Right renal pelvis (tissue), 4 donors: ENCODE data around the gene CYP4F22. TPM values are rescaled to one million over a fixed set of nuclear protein-coding genes. Genes with fewer than 3 reads are reported as not detected.
"Not testable (repeated sequence)": the region's sequence is repeated elsewhere in the genome, so short reads cannot be mapped to it uniquely, and the experiment has no call there.

ENCODE experiments used
- DNase-seq, 4 donors: peaks; one replicate each; pipeline ENCODE4 v3.0.0-alpha.2; 2013; ENCODE audit warnings: low read depth in 4 of 4, low spot score in 3 of 4, missing footprints in 1 of 4
- polyA plus RNA-seq, 4 donors: library from polyadenylated mRNA; unstranded; fragments of 120-200 nt; gene quantifications; one replicate each; pipeline ENCODE4 v1.2.1, GENCODE V29; 2013; ENCODE audit not compliant: insufficient read length in 4 of 4

Gene CYP4F22
- polyA plus RNA-seq, 4 donors = 0.19 to 1.1 (median 0.66) TPM; not detected in 1

DNA sequence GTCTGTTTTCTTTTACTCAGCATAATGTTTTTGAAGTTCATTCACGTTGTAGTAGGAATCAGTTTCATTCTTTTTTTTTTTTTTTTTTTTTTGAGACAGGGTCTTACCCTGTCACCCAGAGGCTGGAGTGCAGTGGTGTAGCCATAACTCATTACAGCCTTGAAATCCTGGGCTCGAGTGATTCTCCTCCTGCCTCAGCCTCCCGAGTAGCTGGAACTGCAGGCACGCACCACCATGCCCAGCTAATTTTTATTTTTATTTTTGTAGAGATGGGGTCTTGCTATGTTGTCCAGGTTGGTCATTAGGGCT is 25.2 kb downstream of the CYP4F22 start:
- not testable (repeated sequence) for DNase-seq

DNA sequence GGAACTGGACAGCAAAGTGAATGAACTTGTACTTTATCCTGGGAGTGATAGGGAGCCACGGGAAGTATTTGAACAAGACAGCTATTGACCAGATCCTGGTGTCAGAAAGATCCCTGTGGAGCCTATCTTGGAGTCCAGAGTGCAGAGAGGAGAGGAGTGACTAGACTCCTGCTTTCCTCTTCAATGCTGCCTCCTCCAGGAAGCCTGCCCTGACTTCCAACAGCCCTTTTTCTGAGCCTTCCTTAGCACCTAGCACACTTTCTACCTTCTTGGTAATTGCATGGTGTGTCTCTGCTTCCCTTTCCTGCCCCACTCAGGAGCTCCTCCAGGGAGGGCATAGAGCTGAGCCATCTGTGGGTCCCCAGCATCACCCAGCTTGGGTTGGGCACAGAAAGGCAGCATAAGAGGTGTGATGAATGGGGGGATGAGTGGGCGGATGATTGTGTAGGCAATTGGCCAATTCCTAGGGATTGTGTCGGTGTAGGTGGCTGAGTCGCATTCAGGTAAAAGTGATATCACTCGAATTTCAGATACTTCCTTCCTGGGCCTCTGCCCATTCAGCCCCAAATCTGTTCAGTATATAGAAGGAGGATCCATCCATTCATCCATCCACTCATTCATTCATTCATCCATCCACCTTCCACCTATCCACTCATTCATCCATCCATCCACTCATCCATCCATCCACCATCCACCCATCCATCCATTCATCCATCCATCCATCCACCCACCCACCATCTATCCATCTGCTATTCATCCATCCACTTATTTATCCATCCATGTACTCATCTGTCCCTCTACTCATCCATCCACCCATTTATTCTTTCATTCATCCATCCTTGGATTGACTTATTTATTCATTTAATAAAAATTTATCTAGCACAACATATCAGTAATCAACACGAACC is 26.9 kb downstream of the CYP4F22 start:
- no peak for DNase-seq

- DNase-seq = no peak
These were observed 28.0 kb downstream of the CYP4F22 start for GRCh38 chr19:15536350-15536749.

DNA sequence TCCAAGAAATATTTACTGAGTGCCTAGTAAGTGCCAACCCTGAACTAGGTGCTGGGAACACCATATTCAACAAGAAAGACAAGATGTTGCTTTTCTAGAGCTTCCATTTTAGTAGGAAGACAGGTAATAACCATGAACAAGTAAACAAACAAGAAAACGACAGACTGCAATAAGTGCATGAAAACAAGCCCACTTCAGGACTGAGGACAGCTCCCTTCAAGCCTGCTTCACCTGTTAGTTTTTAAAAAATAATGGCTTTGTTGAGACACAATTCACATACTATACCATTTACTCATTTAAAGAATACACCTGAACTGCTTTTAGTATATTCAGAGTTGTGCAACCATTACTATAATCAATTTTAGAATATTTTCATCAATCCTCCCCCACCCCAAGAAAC is 30.4 kb downstream of the CYP4F22 start:
- DNase-seq = no peak

GRCh38 chr19:15539638-15540037 is 31.3 kb downstream of the CYP4F22 start:
- no peak for DNase-seq

DNA sequence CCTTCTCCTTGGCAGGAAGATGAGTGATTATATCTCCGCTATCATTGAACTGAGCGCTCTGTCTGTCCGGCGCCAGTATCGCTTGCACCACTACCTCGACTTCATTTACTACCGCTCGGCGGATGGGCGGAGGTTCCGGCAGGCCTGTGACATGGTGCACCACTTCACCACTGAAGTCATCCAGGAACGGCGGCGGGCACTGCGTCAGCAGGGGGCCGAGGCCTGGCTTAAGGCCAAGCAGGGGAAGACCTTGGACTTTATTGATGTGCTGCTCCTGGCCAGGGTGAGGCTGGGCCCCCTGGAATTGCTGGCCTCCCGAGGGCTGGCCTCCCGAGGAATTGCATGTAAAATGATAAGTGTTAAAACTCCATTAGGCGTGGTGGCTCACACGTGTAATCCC is 32.1 kb downstream of the CYP4F22 start:
- no peak for DNase-seq

DNA sequence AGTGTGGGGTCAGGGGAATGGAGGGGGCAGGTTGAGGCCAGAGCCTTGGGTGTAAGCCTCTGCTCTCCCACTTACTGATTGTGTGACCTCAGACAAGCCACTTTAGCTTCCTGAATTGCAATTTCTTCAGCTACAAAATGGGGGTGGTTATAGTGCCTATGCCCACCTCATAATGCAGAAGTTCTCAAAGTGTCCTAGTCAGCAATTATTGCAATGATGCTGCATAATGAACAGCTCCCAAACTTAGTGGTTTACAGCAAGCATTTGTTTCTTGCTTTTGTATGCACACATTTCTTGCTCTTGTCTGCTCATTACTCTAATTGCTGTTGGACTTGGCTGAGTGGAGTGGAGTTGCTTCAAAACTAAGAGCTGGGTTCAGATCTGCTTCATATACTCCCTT is 36.0 kb downstream of the CYP4F22 start:
- DNase-seq = no peak

- DNase-seq = no peak
These were observed 36.6 kb downstream of the CYP4F22 start for GRCh38 chr19:15544970-15545369.

DNA sequence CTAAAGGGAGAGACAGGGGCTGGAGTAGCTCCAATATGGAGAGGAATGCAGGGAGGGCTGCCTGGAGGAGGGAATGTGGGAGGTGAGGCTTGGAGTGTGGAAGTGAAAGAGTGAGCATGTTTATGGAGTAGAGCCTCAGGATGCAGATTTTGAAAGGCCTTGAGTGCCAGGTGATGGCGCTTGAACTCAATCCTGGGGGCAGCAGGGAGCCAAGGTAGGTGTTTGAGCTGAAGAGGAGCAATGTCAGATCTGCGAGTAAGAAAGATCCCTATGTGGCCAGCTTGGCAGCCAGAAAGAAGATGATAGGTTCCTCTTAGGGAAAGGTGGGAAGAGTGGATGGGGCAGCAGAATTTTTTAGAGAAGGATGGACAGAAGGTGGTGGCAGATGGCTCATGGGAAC is 40.3 kb downstream of the CYP4F22 start:
- DNase-seq = no peak

- no peak for DNase-seq
These were observed 41.3 kb downstream of the CYP4F22 start for GRCh38 chr19:15549581-15549980.

DNA sequence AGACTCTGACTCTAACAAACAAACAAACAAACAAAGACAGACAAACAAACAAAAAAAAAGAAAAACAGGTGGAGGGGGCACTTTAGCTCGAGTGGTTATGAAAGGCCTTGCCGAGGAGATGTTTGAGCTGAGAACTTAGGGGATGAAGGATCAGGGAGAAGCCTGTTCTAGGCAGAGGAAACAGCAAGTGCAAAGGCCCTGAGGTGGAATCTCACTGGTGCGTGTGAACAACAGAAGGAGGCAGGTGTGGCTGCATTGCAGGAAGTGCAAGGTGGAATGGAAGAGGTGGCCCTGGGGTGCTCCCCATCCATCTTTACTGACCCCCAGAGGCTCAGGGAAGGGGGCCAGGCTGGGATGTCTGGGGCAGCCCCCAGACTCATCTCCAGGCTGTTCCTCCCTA is 41.9 kb downstream of the CYP4F22 start:
- no peak for DNase-seq

DNA sequence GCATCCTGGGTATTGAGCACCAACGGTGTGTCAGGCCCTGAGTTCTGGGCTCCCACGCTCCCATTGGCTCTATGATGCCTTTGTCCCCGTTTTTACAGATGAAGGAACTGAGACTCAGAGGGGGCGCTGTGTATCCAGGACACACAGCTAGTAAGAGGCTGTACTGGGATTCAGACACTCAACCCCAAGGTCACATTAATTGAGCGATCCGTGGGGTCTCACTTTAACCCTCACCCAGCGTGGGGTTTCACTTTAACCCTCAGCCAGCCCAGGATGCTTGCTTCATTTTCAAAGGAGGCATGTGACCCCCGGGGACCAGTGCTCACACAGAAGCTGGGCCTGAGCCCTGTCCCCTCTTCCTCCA is 42.6 kb downstream of the CYP4F22 start:
- DNase-seq = no peak

DNA sequence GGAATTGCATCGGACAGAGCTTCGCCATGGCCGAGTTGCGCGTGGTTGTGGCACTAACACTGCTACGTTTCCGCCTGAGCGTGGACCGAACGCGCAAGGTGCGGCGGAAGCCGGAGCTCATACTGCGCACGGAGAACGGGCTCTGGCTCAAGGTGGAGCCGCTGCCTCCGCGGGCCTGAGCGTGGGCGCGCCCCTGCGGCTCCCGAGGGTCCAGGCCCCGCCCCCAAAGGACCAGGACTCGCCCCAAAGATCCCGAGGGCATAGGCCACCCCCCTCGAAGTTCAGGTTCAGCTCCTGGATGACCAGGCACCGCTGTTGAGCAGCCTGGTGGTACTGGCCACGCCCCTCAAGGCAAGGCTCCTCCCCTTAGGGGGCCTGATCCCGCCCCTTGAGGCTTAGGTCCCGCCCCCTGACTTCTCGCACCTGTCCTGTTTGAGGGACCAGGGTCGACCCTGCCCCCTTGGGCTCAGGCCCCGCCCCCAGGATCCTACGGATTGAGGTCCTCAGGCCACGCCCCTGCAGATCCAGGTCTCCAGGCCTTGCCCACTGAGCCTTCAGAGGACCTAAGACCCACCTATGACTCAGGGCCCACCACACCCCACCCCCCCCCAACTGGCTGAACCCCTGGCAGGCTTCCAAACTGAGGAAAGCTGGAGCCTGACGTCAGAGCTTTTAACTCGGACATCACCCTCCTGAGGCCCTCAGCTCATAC is 43.1 kb downstream of the CYP4F22 start:
- no peak for DNase-seq

DNA sequence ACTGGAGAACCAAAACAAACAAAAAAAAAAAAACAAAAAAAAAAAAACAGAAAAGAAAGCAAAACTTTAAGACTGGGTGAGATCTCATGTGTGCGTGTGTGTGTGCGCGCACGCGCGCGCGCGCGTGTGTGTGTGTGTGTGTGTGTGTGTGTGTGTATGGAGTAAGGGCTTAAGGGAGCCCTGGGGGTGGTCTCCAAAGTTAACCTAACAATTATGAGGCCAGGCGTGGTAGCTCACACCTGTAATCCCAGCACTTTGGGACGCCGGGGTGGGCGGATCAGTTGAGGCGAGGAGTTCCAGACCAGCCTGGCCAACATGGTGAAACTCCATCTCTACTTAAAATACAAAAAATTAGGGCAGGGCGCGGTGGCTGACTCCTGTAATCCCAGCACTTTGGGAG is 46.7 kb downstream of the CYP4F22 start:
- DNase-seq = no peak

DNA sequence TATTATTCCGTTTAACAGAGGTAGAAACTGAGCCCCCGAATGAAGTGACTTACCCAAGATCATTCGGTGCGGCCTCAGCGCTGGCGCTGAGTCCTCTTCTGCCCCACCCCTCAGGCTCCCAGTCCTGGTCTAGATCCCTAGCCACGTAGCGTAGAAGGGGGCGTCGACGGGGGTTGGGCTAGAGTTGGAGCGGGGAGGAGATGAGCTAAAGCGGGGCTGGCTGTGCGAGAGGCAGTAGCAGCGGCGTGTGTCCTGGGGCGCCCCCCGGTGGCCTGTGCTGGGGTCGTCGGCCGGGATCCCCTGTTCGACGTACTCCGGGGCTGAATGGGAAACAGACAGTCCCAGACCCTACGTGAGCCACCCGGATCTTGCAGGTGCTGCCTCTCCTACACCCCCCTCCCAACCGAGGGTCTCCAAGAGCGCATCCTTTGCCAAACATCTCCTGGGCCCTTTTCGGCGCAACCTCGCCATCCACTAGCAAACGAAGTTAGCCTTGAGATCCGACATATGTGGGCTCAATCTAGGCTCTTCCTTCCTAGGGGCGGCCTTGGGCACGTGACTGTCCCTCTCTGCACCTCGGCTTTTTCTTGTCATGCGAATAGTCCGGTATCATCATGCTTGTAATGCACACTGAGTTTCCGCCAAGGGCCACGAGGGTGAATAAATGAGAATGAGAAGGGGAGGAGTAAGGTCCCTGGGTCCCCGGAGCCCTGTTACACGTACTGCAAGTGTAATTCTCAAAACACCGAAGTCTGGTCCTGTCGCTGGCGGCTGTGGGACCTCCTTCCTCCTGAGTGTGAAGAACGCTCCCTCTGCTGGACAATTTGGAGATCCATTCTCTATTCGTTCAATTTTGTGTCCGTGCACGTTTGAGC is 47.7 kb downstream of the CYP4F22 start:
- DNase-seq = peak; percentile 72 to 80 (median 77)

GRCh38 chr19:15556634-15557181 is 48.4 kb downstream of the CYP4F22 start:
- DNase-seq = no peak

GRCh38 chr19:15557223-15557622 is 48.9 kb downstream of the CYP4F22 start:
- DNase-seq = no peak

DNA sequence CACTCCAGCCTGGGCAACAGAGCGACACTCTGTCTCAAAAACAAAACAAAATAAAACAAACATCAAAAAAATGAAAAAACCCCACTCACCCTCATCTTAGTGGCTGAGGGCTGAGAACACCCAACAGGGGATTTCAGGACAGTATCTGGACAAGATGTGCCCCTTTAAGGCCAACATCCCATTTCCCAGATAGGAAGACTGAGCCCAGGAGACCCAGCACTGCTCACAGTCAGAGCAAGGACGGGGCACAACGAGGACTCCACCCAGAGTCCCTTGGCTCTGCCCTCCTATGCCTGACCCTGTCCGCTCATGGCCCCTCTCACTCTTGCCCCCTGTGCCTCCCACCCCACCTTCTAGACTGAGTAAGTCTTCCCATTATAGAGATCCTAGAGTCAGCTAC is 53.8 kb downstream of the CYP4F22 start:
- DNase-seq = no peak

- DNase-seq = no peak
These were observed 54.5 kb downstream of the CYP4F22 start for GRCh38 chr19:15562861-15563260.

- DNase-seq = peak in 1 of 4 donors; percentile 8
These were observed 55.0 kb downstream of the CYP4F22 start for GRCh38 chr19:15563325-15563794.

DNA sequence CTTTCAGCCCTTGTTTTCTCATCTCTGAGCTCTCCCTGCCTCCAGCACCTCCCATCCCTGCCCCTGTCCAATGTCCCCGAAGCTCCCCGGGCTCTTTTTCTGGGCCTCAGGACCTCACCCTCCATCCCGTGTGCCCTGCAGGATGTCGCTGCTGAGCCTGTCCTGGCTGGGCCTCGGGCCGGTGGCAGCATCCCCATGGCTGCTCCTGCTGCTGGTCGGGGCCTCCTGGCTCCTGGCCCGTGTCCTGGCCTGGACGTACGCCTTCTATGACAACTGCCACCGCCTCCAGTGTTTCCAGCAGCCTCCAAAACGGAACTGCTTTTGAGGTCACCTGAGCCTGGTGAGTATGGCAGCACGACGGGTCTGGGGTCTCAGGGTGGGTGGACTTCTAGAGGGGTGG is 55.6 kb downstream of the CYP4F22 start:
- DNase-seq = no peak
